Glutamatergic neuron (in vitro differentiated cells): ENCODE measurements around the gene CYP2A6. TPM values are rescaled to one million over a fixed set of nuclear protein-coding genes. Genes with fewer than 3 reads are reported as not detected.
"Not testable (repeated sequence)": the region's sequence is repeated elsewhere in the genome, so short reads cannot be mapped to it uniquely, and the experiment has no call there.

Source experiments
- DNase-seq: peaks from one replicate; pipeline ENCODE4 v3.0.0; 2022
- H3K27ac Mint-ChIP-seq: one replicate; pipeline ENCODE4 v1.8.0; 2020; ENCODE audit warnings: mild to moderate bottlenecking, mixed read lengths, inconsistent platforms; ENCODE audit not compliant: unreplicated experiment
- H3K27me3 Mint-ChIP-seq: one replicate; pipeline ENCODE4 v1.8.0; 2020; ENCODE audit warnings: mild to moderate bottlenecking, moderate library complexity, mixed read lengths, inconsistent platforms; ENCODE audit not compliant: unreplicated experiment
- H3K36me3 Mint-ChIP-seq: one replicate; pipeline ENCODE4 v1.8.0; 2020; ENCODE audit warnings: mild to moderate bottlenecking, mixed read lengths, inconsistent platforms; ENCODE audit not compliant: unreplicated experiment
- H3K4me1 Mint-ChIP-seq: one replicate; pipeline ENCODE4 v1.8.0; 2020; ENCODE audit warnings: mild to moderate bottlenecking, low read depth, mixed read lengths, inconsistent platforms; ENCODE audit not compliant: unreplicated experiment
- H3K4me3 Mint-ChIP-seq: one replicate; pipeline ENCODE4 v1.8.0; 2020; ENCODE audit warnings: mild to moderate bottlenecking, mixed read lengths, inconsistent platforms; ENCODE audit not compliant: unreplicated experiment
- H3K9me3 Mint-ChIP-seq: one replicate; pipeline ENCODE4 v1.8.0; 2020; ENCODE audit warnings: mild to moderate bottlenecking, moderate library complexity, mixed read lengths, inconsistent platforms; ENCODE audit not compliant: unreplicated experiment
- CTCF ChIP-seq: fragments of 200-600 bp; sonication (generic); IDR thresholded peaks from one replicate; pipeline ENCODE4 v1.5.0; 2021; ENCODE audit not compliant: partially characterized antibody, unreplicated experiment
- total RNA-seq: library from RNA; stranded (reverse); fragmentation: NEBNext Ultra II Directional; extraction: Animal tissue kit (Norgen Biotek cat#: 25700); gene quantifications from one replicate; pipeline ENCODE4 v1.2.1, GENCODE V29; 2021; ENCODE audit not compliant: unreplicated experiment

The CYP2A6 gene
- total RNA-seq, 1 donor from 2014 or later, result not detected

GRCh38 chr19:40888191-40888590 is 37.9 kb upstream of the CYP2A6 start:
- no peak overlapping the region for H3K4me3 Mint-ChIP-seq
- no peak for TF ChIP-seq CTCF
- H3K4me1 Mint-ChIP-seq, result no peaks in the 10 kb centered on the region
- no peaks in the 10 kb centered on the region for H3K9me3 Mint-ChIP-seq
- H3K36me3 Mint-ChIP-seq, result no peaks in the 10 kb centered on the region
- no peak for DNase-seq
- H3K27ac Mint-ChIP-seq, result no peak overlapping the region
- H3K27me3 Mint-ChIP-seq, result no peaks in the 10 kb centered on the region

DNA sequence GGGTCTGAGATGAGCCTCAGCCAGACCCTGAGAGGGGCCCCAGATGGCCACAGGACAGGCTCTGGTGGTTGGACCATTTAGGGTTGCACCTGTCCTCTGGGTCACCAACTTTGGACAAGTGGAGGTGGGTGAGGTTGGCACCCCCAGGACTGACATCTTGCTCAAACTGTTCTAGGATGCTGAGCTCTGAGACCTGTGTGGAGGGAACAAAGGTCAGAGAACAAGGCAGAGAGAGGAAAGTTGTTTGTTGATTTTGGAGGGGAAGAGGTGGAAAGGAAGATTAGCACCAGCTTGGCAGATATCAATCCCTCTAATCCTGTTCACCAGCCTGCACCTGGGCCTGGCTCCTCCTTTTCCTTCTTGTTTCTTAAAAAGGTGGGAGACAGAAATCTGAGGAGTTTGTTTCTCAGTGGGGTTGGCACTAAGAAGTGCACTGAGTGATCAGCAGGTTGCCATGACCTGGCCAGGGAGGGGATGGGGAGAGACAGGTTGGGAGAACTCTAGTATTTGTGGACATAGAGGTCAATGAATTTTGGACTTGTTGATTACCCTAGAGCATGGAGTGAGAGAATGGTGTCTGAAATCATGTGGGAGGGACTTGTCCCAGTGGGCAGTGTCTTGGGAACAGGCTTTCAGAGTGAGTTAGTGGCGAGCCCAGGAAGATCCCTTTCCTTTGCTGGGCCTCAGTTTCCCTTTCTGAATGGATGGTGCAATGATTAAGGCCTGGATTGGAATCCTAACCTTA is 34.1 kb upstream of the CYP2A6 start:
- not testable (repeated sequence) for H3K27me3 Mint-ChIP-seq, H3K27ac Mint-ChIP-seq, H3K9me3 Mint-ChIP-seq, DNase-seq, H3K4me3 Mint-ChIP-seq, H3K36me3 Mint-ChIP-seq, H3K4me1 Mint-ChIP-seq

- not testable (repeated sequence) for H3K4me1 Mint-ChIP-seq, H3K4me3 Mint-ChIP-seq, H3K36me3 Mint-ChIP-seq, H3K27me3 Mint-ChIP-seq, H3K27ac Mint-ChIP-seq, DNase-seq, H3K9me3 Mint-ChIP-seq
Observed at GRCh38 chr19:40882062-40882461, 31.8 kb upstream of the CYP2A6 start, which contains the start of gene CYP2A7. TSS of gene CYP2A7 (minus strand) at chr19:40882231. CDS start at chr19:40882210, 21 bp downstream.

GRCh38 chr19:40879349-40879748 is 29.1 kb upstream of the CYP2A6 start:
- H3K36me3 Mint-ChIP-seq, H3K4me3 Mint-ChIP-seq, DNase-seq, H3K27ac Mint-ChIP-seq, H3K9me3 Mint-ChIP-seq, H3K4me1 Mint-ChIP-seq: not testable (repeated sequence)
- peaks cover 11% of the 10 kb centered on the region for H3K27me3 Mint-ChIP-seq

- DNase-seq, result peak; percentile 34
- not testable (repeated sequence) for H3K4me1 Mint-ChIP-seq, H3K36me3 Mint-ChIP-seq, H3K27me3 Mint-ChIP-seq, H3K27ac Mint-ChIP-seq, H3K9me3 Mint-ChIP-seq
- peak overlapping the region; percentile 20 for H3K4me3 Mint-ChIP-seq
Observed at GRCh38 chr19:40875526-40875951, 25.3 kb upstream of the CYP2A6 start.

- not testable (repeated sequence) for H3K4me1 Mint-ChIP-seq, H3K27ac Mint-ChIP-seq, DNase-seq, H3K4me3 Mint-ChIP-seq, H3K9me3 Mint-ChIP-seq, H3K36me3 Mint-ChIP-seq, H3K27me3 Mint-ChIP-seq
Observed at GRCh38 chr19:40874874-40875273, 24.6 kb upstream of the CYP2A6 start.

GRCh38 chr19:40873873-40874272 is 23.6 kb upstream of the CYP2A6 start:
- not testable (repeated sequence) for H3K27ac Mint-ChIP-seq, H3K4me1 Mint-ChIP-seq, H3K9me3 Mint-ChIP-seq, H3K4me3 Mint-ChIP-seq, DNase-seq, H3K36me3 Mint-ChIP-seq, H3K27me3 Mint-ChIP-seq

GRCh38 chr19:40872209-40872608 is 22.0 kb upstream of the CYP2A6 start:
- H3K36me3 Mint-ChIP-seq, result no peaks in the 10 kb centered on the region
- H3K27me3 Mint-ChIP-seq, result peaks cover 6% of the 10 kb centered on the region

More at GRCh38 chr19:40872209-40872608, 22.0 kb upstream of the CYP2A6 start:
- Mint-ChIP-seq H3K4me3 (no peak overlapping the region), H3K27ac (no peak overlapping the region), H3K4me1 (no peaks in the 10 kb centered on the region), H3K9me3 (peaks cover under 1% of the 10 kb centered on the region)
- no peak for TF ChIP-seq CTCF
- DNase-seq, result no peak
